ENCODE measurements around the gene EFR3B.

EFR3B gene

GRCh38 chr2:25187729-25188350, 146.0 kb downstream of the EFR3B start:
- DNase-seq (ENCODE audit: low spot score), result no peak

- no peak for DNase-seq (ENCODE audit: low spot score)
These were observed 146.5 kb downstream of the EFR3B start for GRCh38 chr2:25188405-25188804.

GRCh38 chr2:25190536-25190935, 148.7 kb downstream of the EFR3B start:
- DNase-seq (ENCODE audit: low spot score), result no peak

GRCh38 chr2:25194576-25195122, 152.8 kb downstream of the EFR3B start:
- no peak for DNase-seq (ENCODE audit: low spot score)

GRCh38 chr2:25197336-25198208, 155.7 kb downstream of the EFR3B start:
- no peak for DNase-seq (ENCODE audit: low spot score)

- DNase-seq (ENCODE audit: low spot score), result no peak
These were observed 156.3 kb downstream of the EFR3B start for GRCh38 chr2:25198209-25198525.

GRCh38 chr2:25198576-25198975, 156.7 kb downstream of the EFR3B start:
- no peak for DNase-seq (ENCODE audit: low spot score)

GRCh38 chr2:25201265-25201664, 159.4 kb downstream of the EFR3B start:
- DNase-seq (ENCODE audit: low spot score), result peak; percentile 55

GRCh38 chr2:25201794-25202193, 159.9 kb downstream of the EFR3B start:
- no peak for DNase-seq (ENCODE audit: low spot score)

- DNase-seq (ENCODE audit: low spot score), result no peak
These were observed 160.4 kb downstream of the EFR3B start for GRCh38 chr2:25202275-25202674.

- peak; percentile 48 for DNase-seq (ENCODE audit: low spot score)
These were observed 162.4 kb downstream of the EFR3B start for GRCh38 chr2:25204190-25204838.

GRCh38 chr2:25207078-25207545, 165.2 kb downstream of the EFR3B start:
- DNase-seq (ENCODE audit: low spot score), result no peak

All from HuH-7 (cell line).